ENCODE measurements around the gene EIF4EBP2. TPM values are rescaled to one million over a fixed set of nuclear protein-coding genes. Genes with fewer than 3 reads are reported as not detected.

Gene EIF4EBP2
- total RNA-seq, 3 donors from 2014 or later = 76.0 to 192 (median 80.5) TPM

DNA sequence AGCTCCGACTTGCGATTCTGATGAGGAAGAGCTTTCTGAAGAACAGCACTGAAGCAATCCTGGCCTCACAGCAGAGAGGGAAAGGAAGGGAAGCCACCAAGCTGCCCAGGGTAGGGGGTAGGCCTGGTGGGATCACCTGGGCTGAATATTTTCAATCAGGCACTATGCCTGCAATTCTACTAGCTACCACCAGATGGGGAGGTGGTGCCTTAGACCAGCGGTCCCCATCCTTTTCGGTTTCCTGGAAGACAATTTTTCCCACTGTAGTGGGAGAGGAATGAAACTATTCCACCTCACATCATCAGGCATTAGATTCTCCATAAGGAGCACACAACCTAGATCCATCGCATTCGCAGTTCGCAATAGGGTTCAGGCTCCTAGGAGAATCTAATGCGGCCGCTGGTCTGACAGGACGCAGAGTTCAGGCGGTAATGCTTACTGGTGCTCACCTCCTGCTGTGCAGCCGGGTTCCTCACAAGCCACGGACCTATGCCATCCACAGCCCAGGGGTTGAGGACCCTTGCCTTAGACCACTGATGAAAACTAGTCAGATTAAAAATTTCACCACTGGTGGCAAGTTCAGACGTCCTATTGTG, 24.3 kb upstream of the EIF4EBP2 start:
- intact Hi-C loops (cut with DNase I; ENCODE audit: low total_unique reads) = no loop called here

DNA sequence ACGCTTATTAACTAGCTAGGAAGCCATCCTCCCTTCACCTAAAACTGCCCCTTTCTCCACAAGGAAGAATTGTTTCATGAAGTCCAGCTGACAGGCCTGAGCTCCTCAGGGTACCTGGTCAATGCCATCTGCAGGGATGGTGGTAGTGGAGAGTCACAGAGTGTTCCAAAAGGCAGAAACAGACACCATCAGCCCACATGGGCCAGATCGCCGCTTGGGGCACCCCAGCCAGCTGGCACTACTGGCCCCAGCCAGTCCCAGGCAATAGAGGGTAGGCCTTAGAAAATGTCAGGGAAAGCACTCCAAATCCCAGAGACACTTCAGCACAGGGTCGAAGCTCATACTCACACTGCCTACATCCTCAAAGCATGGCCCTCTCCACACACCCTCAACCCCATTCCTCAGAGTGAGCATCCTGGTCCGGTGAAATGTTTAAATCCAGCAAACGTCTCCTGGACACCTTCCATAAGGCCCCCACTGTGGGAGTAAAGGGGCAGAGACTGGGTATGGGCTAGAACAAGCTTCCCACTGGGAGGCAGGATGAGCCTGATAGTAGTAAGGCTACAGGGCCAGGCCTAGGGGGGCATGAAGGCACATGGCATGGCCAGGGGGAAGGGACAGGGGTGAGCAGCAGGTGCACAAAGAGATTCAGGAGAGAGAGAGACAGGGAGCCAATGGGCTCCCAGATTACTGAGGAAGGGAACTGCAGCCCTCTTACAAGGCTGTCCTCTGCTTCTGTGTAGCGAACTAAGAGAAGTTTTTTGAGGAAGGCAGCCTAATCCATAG, 23.4 kb upstream of the EIF4EBP2 start:
- Histone ChIP-seq H3K4me1 (no peaks in the 10 kb centered on the region), H3K36me3 (no peaks in the 10 kb centered on the region), H3K27ac (no peak overlapping the region), H3K4me3 (no peak overlapping the region), H3K27me3 (no peaks in the 10 kb centered on the region), H3K9me3 (peaks cover 3 to 5% of the 10 kb centered on the region in 2 donors)
- intact Hi-C loops (cut with DNase I; ENCODE audit: low total_unique reads) = no loop called here
- DNase-seq (ENCODE audit: low spot score in 2 of 2) = no peak
- TF ChIP-seq POLR2AphosphoS5 (IDR thresholded peaks at IDR 0.05) (no peak), POLR2A (IDR thresholded peaks at IDR 0.05) (no peak)
- TF ChIP-seq, protein P1, sequence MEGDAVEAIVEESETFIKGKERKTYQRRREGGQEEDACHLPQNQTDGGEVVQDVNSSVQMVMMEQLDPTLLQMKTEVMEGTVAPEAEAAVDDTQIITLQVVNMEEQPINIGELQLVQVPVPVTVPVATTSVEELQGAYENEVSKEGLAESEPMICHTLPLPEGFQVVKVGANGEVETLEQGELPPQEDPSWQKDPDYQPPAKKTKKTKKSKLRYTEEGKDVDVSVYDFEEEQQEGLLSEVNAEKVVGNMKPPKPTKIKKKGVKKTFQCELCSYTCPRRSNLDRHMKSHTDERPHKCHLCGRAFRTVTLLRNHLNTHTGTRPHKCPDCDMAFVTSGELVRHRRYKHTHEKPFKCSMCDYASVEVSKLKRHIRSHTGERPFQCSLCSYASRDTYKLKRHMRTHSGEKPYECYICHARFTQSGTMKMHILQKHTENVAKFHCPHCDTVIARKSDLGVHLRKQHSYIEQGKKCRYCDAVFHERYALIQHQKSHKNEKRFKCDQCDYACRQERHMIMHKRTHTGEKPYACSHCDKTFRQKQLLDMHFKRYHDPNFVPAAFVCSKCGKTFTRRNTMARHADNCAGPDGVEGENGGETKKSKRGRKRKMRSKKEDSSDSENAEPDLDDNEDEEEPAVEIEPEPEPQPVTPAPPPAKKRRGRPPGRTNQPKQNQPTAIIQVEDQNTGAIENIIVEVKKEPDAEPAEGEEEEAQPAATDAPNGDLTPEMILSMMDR (IDR thresholded peaks at IDR 0.05) = no peak

More for the DNA sequence above, 24.3 kb upstream of the EIF4EBP2 start:
- DNase-seq (ENCODE audit: low spot score in 2 of 2) = no peak
- H3K27ac ChIP-seq = no peak overlapping the region
- peaks cover 3 to 5% of the 10 kb centered on the region in 2 donors for H3K9me3 ChIP-seq
- no peak overlapping the region for H3K4me3 ChIP-seq
- no peaks in the 10 kb centered on the region for H3K36me3 ChIP-seq
- no peak for TF ChIP-seq POLR2A (IDR thresholded peaks at IDR 0.05)
- TF ChIP-seq, protein P1 (IDR thresholded peaks at IDR 0.05) = peak in 1 of 3 donors; percentile 24
- TF ChIP-seq POLR2AphosphoS5 (IDR thresholded peaks at IDR 0.05) = no peak
- H3K4me1 ChIP-seq = no peaks in the 10 kb centered on the region
- no peaks in the 10 kb centered on the region for H3K27me3 ChIP-seq

DNA sequence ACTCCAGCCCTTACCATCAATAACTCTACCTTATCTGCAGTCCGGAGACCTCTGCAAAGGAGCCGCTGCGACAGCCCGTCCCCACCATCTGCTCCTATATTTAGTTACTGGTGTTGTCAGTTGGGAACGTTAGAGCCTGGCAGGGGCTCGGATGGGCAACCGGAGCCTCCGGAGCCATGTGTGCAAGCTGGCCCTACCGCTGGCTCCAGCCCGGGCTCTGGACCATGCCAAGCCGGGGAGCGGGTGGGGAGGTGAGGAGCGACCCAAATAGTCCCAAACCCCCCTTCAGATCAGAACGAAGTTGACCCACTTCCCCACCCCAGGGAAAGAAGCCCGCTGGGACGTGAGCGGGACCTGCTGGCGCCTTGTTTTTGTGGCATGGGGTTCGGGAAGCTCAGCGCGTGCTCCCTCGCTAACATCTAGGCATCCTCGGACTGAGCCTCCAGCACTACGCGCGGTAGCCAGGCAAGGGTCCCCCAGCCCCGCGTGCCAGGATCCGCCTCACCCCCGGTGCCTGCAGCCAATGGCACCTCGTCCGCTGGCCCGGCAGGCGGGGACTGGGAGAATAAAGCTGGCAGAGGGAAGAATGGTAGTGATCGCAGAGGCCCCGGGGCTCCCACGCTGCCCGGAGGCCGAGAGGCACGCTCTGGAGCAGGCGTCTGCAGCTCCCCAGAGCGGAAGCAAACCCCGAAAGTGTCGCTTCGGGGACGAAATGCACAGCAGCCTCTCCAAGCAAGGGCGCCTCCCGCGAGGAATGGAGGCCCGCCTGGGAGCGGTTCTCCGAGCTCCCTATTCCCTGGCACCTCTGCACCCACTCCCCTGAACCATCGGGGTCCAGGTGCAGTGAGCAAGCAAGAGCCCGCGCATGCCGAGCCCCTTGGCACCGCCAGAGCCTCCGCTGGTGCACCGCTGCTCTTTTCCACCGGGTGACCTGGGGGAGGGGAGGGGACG, 22.2 kb upstream of the EIF4EBP2 start:
- intact Hi-C loops (cut with DNase I; ENCODE audit: low total_unique reads) = no loop called here
- Histone ChIP-seq H3K36me3 (no peaks in the 10 kb centered on the region), H3K4me1 (no peaks in the 10 kb centered on the region), H3K4me3 (peak overlapping the region; percentile 70 to 83 (median 80)), H3K27ac (no peak overlapping the region), H3K9me3 (peaks cover 3 to 5% of the 10 kb centered on the region in 2 donors), H3K27me3 (no peaks in the 10 kb centered on the region)
- TF ChIP-seq POLR2AphosphoS5 (IDR thresholded peaks at IDR 0.05) (no peak), POLR2A (IDR thresholded peaks at IDR 0.05) (no peak)
- TF ChIP-seq, protein P1 (IDR thresholded peaks at IDR 0.05) = no peak
- no peak for DNase-seq (ENCODE audit: low spot score in 2 of 2)

DNA sequence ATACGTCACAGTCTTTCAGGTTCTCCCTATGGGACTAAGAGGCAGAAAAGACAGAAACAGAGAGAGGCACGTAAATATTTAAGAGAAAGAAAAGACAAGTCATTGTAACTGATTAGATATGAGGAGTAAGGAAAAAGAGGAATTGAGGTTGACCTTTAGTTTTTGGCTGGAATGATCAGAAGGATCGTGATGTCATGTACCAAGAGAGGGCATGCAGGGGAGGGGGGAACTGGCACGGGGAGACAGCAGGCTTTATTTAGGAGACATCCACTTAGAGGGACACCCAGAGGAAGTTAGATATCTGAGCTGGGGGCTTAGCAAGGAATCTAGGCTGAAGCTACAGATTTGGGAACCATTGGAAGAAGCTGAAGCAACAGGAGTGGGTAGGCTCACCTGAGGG, 12.3 kb upstream of the EIF4EBP2 start:
- TF ChIP-seq, protein P1 (IDR thresholded peaks at IDR 0.05) = no peak
- TF ChIP-seq POLR2A (IDR thresholded peaks at IDR 0.05) = no peak
- TF ChIP-seq POLR2AphosphoS5 (IDR thresholded peaks at IDR 0.05) = no peak
- Histone ChIP-seq H3K36me3 (no peaks in the 10 kb centered on the region), H3K4me3 (no peak overlapping the region), H3K9me3 (no peaks in the 10 kb centered on the region), H3K27me3 (no peaks in the 10 kb centered on the region), H3K27ac (no peak overlapping the region), H3K4me1 (no peaks in the 10 kb centered on the region)
- intact Hi-C loops (cut with DNase I; ENCODE audit: low total_unique reads) = no loop called here
- no peak for DNase-seq (ENCODE audit: low spot score in 2 of 2)
